Spleen (tissue), 7 donors: ENCODE data around the gene BCOR.

ENCODE experiments used
- POLR2A ChIP-seq, 3 donors: fragments of 450-650 bp; IDR thresholded peaks; one replicate each; pipeline ENCODE4 v1.5.1; 2017; ENCODE audit warnings: antibody characterized with exemption in 3 of 3, mild to moderate bottlenecking in 1 of 3
- TF ChIP-seq, protein P1 (sequence below), 11 experiments: fragments of 200-600 bp in 7 of 11; fragments of 450-650 bp in 4 of 11; sonication (generic) in 4 of 11; IDR thresholded peaks in 8 of 11; conservative IDR thresholded peaks in 3 of 11; 1 replicate in 7 of 11; 2 replicates in 4 of 11; pipeline versions ENCODE4 v1.4.0 to v1.8.0; 2016 to 2021; ENCODE audit warnings: antibody characterized with exemption in 11 of 11, inconsistent platforms in 4 of 11, mild to moderate bottlenecking in 1 of 11
- donor health status: DM: no; HTN: no; CAD: no; lungs with moderate emphysema.
- donor health status: DM: no; HTN: no; CAD: no.
- donor health status: DM: no; HTN: no; CAD: no.

DNA sequence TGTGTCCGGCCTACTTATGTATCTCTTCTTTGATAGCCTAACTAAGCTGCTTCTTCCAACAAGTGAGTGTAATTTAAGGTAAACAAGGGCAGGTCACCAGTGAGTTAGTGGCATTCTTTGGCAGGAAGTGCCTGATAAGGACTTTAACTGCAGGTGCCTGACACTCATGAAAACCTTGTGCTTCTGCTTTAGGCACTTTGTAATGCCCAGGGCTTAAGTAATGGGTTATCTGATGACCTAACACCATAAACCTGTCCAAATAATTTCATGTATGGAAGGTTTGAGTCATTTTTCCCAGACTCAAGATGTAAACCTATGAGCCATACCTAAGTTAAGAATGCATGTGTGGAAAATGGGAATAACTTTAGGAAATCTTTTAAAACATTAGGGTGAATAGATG, 43.0 kb downstream of the BCOR start:
- no peak for TF ChIP-seq POLR2A (IDR thresholded peaks at IDR 0.05)
- TF ChIP-seq, protein P1, sequence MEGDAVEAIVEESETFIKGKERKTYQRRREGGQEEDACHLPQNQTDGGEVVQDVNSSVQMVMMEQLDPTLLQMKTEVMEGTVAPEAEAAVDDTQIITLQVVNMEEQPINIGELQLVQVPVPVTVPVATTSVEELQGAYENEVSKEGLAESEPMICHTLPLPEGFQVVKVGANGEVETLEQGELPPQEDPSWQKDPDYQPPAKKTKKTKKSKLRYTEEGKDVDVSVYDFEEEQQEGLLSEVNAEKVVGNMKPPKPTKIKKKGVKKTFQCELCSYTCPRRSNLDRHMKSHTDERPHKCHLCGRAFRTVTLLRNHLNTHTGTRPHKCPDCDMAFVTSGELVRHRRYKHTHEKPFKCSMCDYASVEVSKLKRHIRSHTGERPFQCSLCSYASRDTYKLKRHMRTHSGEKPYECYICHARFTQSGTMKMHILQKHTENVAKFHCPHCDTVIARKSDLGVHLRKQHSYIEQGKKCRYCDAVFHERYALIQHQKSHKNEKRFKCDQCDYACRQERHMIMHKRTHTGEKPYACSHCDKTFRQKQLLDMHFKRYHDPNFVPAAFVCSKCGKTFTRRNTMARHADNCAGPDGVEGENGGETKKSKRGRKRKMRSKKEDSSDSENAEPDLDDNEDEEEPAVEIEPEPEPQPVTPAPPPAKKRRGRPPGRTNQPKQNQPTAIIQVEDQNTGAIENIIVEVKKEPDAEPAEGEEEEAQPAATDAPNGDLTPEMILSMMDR (IDR thresholded peaks at IDR 0.05 in 8 of 11, conservative IDR thresholded peaks at IDR 0.05 in 3 of 11) = no peak
